ENCODE data around the gene PKDCC.

DNA sequence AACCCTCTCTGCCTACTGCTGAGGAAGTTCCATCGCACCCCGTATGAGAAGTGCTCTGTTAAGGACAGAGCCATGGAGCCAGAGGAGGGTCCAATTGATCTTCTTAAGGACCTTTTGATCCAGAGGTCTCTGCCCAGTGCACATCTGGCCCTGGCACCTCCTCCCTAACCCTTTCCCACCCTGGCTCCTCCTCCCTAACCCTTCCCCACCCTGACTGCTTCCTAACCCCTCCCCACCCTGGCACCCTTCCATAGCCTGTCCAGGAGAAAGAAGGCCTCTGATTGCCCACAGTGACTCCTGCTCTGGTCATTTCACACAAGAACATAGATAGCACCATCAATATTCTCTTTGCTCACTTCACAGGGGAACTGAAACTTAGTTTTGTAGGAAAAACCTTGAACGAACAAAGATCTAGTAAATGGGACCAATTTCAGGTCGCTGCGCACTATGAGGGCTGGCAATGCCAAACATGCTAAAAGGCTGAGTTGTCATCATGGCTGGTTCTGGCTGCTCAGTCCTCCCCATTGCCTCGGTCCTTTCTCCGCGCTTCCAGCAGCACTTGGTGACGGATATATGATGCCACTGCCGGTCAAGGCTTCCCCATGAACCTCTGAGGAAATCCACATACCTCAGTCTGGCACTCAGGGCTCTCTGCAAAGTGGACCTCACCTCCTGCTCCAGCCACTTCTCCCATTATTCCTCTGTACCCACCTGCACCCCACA is 49.2 kb downstream of the PKDCC start:
- TF ChIP-seq, protein P1, sequence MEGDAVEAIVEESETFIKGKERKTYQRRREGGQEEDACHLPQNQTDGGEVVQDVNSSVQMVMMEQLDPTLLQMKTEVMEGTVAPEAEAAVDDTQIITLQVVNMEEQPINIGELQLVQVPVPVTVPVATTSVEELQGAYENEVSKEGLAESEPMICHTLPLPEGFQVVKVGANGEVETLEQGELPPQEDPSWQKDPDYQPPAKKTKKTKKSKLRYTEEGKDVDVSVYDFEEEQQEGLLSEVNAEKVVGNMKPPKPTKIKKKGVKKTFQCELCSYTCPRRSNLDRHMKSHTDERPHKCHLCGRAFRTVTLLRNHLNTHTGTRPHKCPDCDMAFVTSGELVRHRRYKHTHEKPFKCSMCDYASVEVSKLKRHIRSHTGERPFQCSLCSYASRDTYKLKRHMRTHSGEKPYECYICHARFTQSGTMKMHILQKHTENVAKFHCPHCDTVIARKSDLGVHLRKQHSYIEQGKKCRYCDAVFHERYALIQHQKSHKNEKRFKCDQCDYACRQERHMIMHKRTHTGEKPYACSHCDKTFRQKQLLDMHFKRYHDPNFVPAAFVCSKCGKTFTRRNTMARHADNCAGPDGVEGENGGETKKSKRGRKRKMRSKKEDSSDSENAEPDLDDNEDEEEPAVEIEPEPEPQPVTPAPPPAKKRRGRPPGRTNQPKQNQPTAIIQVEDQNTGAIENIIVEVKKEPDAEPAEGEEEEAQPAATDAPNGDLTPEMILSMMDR (IDR thresholded peaks at IDR 0.05), result no peak
- no peak for TF ChIP-seq POLR2A (IDR thresholded peaks at IDR 0.05)
